ENCODE results near the gene MYO3B.

GRCh38 chr2:170554278-170554955, 376.5 kb downstream of the MYO3B start:
- TF ChIP-seq EP300 (IDR thresholded peaks at IDR 0.05), result no peak
- no peak for TF ChIP-seq JUN (IDR thresholded peaks at IDR 0.05)
- no peak for TF ChIP-seq CTCF (IDR thresholded peaks at IDR 0.05)
- TF ChIP-seq ZC3H11A (IDR thresholded peaks at IDR 0.05), result no peak
- no peak for TF ChIP-seq NPAS2 (CRISPR knock-in tag; IDR thresholded peaks at IDR 0.05; ENCODE audit: borderline replicate concordance)
- TF ChIP-seq ELK1 (IDR thresholded peaks at IDR 0.05; ENCODE audit: low read depth, low read length), result no peak
- TF ChIP-seq MYC (IDR thresholded peaks at IDR 0.05; ENCODE audit: borderline replicate concordance, low read length), result no peak
- TF ChIP-seq TP53 (CRISPR knock-in tag; IDR thresholded peaks at IDR 0.05), result no peak
- TF ChIP-seq MAX (IDR thresholded peaks at IDR 0.05), result no peak
- no peak for TF ChIP-seq RAD21 (conservative IDR thresholded peaks at IDR 0.05 in 1 of 2, IDR thresholded peaks at IDR 0.05 in 1 of 2)
- no peak for TF ChIP-seq CBX2 (IDR thresholded peaks at IDR 0.05; ENCODE audit: borderline replicate concordance, low read depth)
- no peak for TF ChIP-seq MAFK (IDR thresholded peaks at IDR 0.05; ENCODE audit: partially characterized antibody)
